ENCODE measurements around the gene MT3.

DNA sequence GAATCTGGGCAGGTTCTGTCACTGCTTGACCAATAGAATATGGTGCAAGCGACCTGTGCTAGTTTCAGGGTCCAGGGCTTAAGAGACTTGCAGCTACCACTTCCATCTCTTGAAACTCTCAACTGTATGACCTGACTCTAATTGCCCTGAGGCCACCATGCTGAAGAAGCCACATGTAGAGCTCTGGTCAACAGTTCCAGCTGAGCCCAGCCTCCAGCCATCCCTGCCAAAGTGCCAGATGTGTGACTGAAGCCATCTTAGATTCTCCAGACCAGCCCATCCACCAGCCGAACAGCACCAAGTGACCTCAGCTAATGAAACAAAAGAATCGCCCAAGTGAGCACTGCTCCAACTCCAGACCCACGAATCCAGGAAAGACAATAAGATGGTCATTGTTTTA, 15.6 kb downstream of the MT3 start:
- TF ChIP-seq CTCF (IDR thresholded peaks at IDR 0.05) (no peak), POLR2AphosphoS5 (IDR thresholded peaks at IDR 0.05) (no peak)
